HCT116 (cell line): ENCODE data around the gene OPCML. TPM values are rescaled to one million over a fixed set of nuclear protein-coding genes. Genes with fewer than 3 reads are reported as not detected.

Source experiments
- ATAC-seq: fragments of 200-7000 bp; cut with Tn5 transposase; 2 replicates; pipeline ENCODE4 v1.9.1; 2020; ENCODE audit warnings: mild to moderate bottlenecking, moderate library complexity
- BruUV-seq: library from RNA; stranded (reverse); fragments of 400-500 nt; replicated peaks from 2 replicates; lab custom pipeline; 2021; lab: Mats Ljungman, UMichigan
- CTCF ChIA-PET: fragments of 300-600 bp; sonication (Branson Sonifier 250); formaldehyde crosslinking; loops from one replicate; lab custom pipeline; 2021; ENCODE audit warnings: antibody characterized with exemption; lab: Charles Lee
- POLR2A ChIA-PET: fragments of 300-600, 350-600 bp; sonication (Branson Sonifier 250); formaldehyde crosslinking; loops from one replicate; lab custom pipeline; 2021; ENCODE audit warnings: antibody characterized with exemption; lab: Charles Lee
- RAD21 ChIA-PET, 2 experiments: fragments of 300-600 bp; sonication (Branson Sonifier 250); formaldehyde crosslinking; loops; one replicate each; lab custom pipeline; 2023; ENCODE audit warnings: low total read pairs in 2 of 2; ENCODE audit not compliant: uncharacterized antibody in 2 of 2, unreplicated experiment in 2 of 2, low non-redundant PET in 1 of 2; lab: Charles Lee
- DNase-seq: peaks from one replicate; pipeline ENCODE4 v3.0.0-alpha.2; 2010; ENCODE audit warnings: low read depth, low spot score
- H2AFZ ChIP-seq: fragments of 200-600 bp; shearing (Covaris generic), sonication (generic); 2 replicates; pipeline ENCODE4 v1.6.1; 2017; ENCODE audit warnings: low read depth, mixed run types, mixed read lengths, antibody characterized with exemption, low read length; ENCODE audit not compliant: poor library complexity, severe bottlenecking
- H3K27ac ChIP-seq: 2 replicates; pipeline ENCODE4 v1.5.1; 2012; ENCODE audit warnings: low read depth, low read length
- H3K27me3 ChIP-seq: fragments of 200-600 bp; sonication (generic); 2 replicates; pipeline ENCODE4 v1.6.1; 2016; ENCODE audit warnings: mixed run types, low read length, mixed read lengths; ENCODE audit not compliant: insufficient read depth
- H3K36me3 ChIP-seq, 2 experiments: fragments of 200-500 bp in 1 of 2; fragments of 200-600 bp in 1 of 2; sonication (Bioruptor generic) in 1 of 2; sonication (generic) in 1 of 2; 2 replicates each; pipeline versions ENCODE4 v1.5.1 to v1.6.1; 2014 to 2016; ENCODE audit warnings: low read length in 2 of 2, inconsistent platforms in 1 of 2, mixed read lengths in 1 of 2, mixed run types in 1 of 2; ENCODE audit not compliant: insufficient read depth in 2 of 2, control insufficient read depth in 1 of 2
- H3K4me1 ChIP-seq, 2 experiments: fragments of 200-600 bp in 1 of 2; sonication (generic) in 1 of 2; 2 replicates each; pipeline versions ENCODE4 v1.5.1 to v1.6.1; 2012 to 2017; ENCODE audit warnings: low read length in 2 of 2, inconsistent platforms in 1 of 2, mild to moderate bottlenecking in 1 of 2, mixed read lengths in 1 of 2, mixed run types in 1 of 2, moderate library complexity in 1 of 2; ENCODE audit not compliant: insufficient read depth in 2 of 2, control insufficient read depth in 1 of 2
- H3K4me2 ChIP-seq: fragments of 200-600 bp; sonication (generic); 2 replicates; pipeline ENCODE4 v1.6.1; 2017; ENCODE audit warnings: mixed run types, low read length, mixed read lengths
- H3K4me3 ChIP-seq, 2 experiments: fragments of 200-600 bp in 1 of 2; sonication (generic) in 1 of 2; replicated peaks in 1 of 2; 2 replicates each; pipeline ENCODE4 v1.5.1; 2011 to 2016; ENCODE audit warnings: low read length in 2 of 2, control low read depth in 1 of 2, low read depth in 1 of 2, mild to moderate bottlenecking in 1 of 2, mixed read lengths in 1 of 2, mixed run types in 1 of 2
- H3K79me2 ChIP-seq: fragments of 200-600 bp; sonication (generic); 2 replicates; pipeline ENCODE4 v1.6.1; 2017; ENCODE audit warnings: mild to moderate bottlenecking, mixed run types, low read length, moderate library complexity, mixed read lengths; ENCODE audit not compliant: insufficient read depth
- H3K9ac ChIP-seq: fragments of 200-600 bp; sonication (generic); 2 replicates; pipeline ENCODE4 v1.6.1; 2016; ENCODE audit warnings: low read length, mixed read lengths
- H3K9me2 ChIP-seq: fragments of 200-600 bp; sonication (generic), shearing (Covaris generic); 2 replicates; pipeline ENCODE4 v1.6.1; 2017; ENCODE audit warnings: mixed run types, mild to moderate bottlenecking, moderate library complexity; ENCODE audit not compliant: insufficient read depth
- H3K9me3 ChIP-seq, 2 experiments: fragments of 200-500 bp in 1 of 2; fragments of 200-600 bp in 1 of 2; sonication (Bioruptor generic) in 1 of 2; sonication (generic) in 1 of 2; 2 replicates each; pipeline ENCODE4 v1.6.1; 2014 to 2017; ENCODE audit warnings: low read length in 2 of 2, mixed read lengths in 2 of 2, inconsistent platforms in 1 of 2, low read depth in 1 of 2, mild to moderate bottlenecking in 1 of 2, mixed run types in 1 of 2, moderate library complexity in 1 of 2; ENCODE audit not compliant: control insufficient read depth in 1 of 2, insufficient read depth in 1 of 2
- H4K20me1 ChIP-seq: fragments of 200-600 bp; sonication (generic), shearing (Covaris generic); 2 replicates; pipeline ENCODE4 v1.6.1; 2017; ENCODE audit warnings: mixed run types, mild to moderate bottlenecking, moderate library complexity; ENCODE audit not compliant: insufficient read depth
- CBX3 ChIP-seq: IDR thresholded peaks from 2 replicates; pipeline ENCODE4 v1.6.1; 2012; ENCODE audit warnings: low read depth
- EGR1 ChIP-seq: IDR thresholded peaks from 2 replicates; pipeline ENCODE4 v1.6.1; 2012; ENCODE audit warnings: low read depth
- ELF1 ChIP-seq: IDR thresholded peaks from 2 replicates; pipeline ENCODE4 v1.6.1; 2012; ENCODE audit warnings: low read depth, borderline replicate concordance
- EZH2 ChIP-seq: fragments of 200-600 bp; sonication (generic); IDR thresholded peaks from 2 replicates; pipeline ENCODE4 v1.6.1; 2017; ENCODE audit warnings: antibody characterized with exemption, mixed run types
- EZH2phosphoT487 ChIP-seq: fragments of 200-600 bp; IDR thresholded peaks from 2 replicates; pipeline ENCODE4 v1.6.1; 2018; ENCODE audit warnings: antibody characterized with exemption, borderline replicate concordance
- FOSL1 ChIP-seq: IDR thresholded peaks from 2 replicates; pipeline ENCODE4 v1.6.1; 2012; ENCODE audit warnings: low read depth
- JUND ChIP-seq: IDR thresholded peaks from 2 replicates; pipeline ENCODE4 v1.6.1; 2012
- POLR2A ChIP-seq: IDR thresholded peaks from 2 replicates; pipeline ENCODE4 v1.7.0; 2011; ENCODE audit warnings: borderline replicate concordance; ENCODE audit not compliant: insufficient read depth, insufficient read length; ENCODE audit errors: extremely low read depth
- POLR2AphosphoS5 ChIP-seq: IDR thresholded peaks from 2 replicates; pipeline ENCODE4 v1.6.1; 2011; ENCODE audit warnings: mild to moderate bottlenecking, low read depth, low read length, moderate library complexity
- RAD21 ChIP-seq: IDR thresholded peaks from 2 replicates; pipeline ENCODE4 v1.6.1; 2012; ENCODE audit warnings: low read depth, mild to moderate bottlenecking
- SIN3A ChIP-seq: IDR thresholded peaks from 2 replicates; pipeline ENCODE4 v1.6.1; 2012; ENCODE audit warnings: low read depth
- SP1 ChIP-seq: IDR thresholded peaks from 2 replicates; pipeline ENCODE4 v1.6.1; 2012; ENCODE audit warnings: low read depth
- SRF ChIP-seq: IDR thresholded peaks from 2 replicates; pipeline ENCODE4 v1.6.1; 2012; ENCODE audit warnings: low read depth
- TCF7L2 ChIP-seq: IDR thresholded peaks from 2 replicates; pipeline ENCODE4 v1.7.0; 2011; ENCODE audit warnings: borderline replicate concordance, inconsistent platforms; ENCODE audit not compliant: insufficient read depth, insufficient read length; ENCODE audit errors: extremely low read depth
- YY1 ChIP-seq: IDR thresholded peaks from 2 replicates; pipeline ENCODE4 v1.6.1; 2011; ENCODE audit warnings: low read length, low read depth, moderate library complexity, mild to moderate bottlenecking; ENCODE audit not compliant: insufficient replicate concordance; ENCODE audit errors: extremely low read depth
- ZFX ChIP-seq: fragments of 450-650 bp; IDR thresholded peaks from 2 replicates; pipeline ENCODE4 v1.6.1; 2017
- intact Hi-C: fragments of 100-400 bp; cut with micrococcal nuclease; formaldehyde crosslinking; loops from 2 replicates; pipeline ENCODE4 v1.10.0; 2022
- total RNA-seq: library from RNA; stranded (reverse); gene quantifications from one replicate; pipeline ENCODE4 v1.2.1, GENCODE V29; 2021; ENCODE audit not compliant: unreplicated experiment
- TF ChIP-seq, protein P1 (sequence below): IDR thresholded peaks from 2 replicates; pipeline ENCODE4 v1.6.1; 2012
- TF ChIP-seq, protein P2 (sequence below): IDR thresholded peaks from 2 replicates; pipeline ENCODE4 v1.6.1; 2012; ENCODE audit warnings: low read depth
- TF ChIP-seq, protein P3 (sequence below): IDR thresholded peaks from 2 replicates; pipeline ENCODE4 v1.6.1; 2011; ENCODE audit warnings: mild to moderate bottlenecking, low read length, moderate library complexity; ENCODE audit not compliant: insufficient replicate concordance; ENCODE audit errors: extremely low read depth
- TF ChIP-seq, protein P4 (sequence below), 3 experiments: fragments of 200-600 bp in 1 of 3; sonication (generic) in 1 of 3; IDR thresholded peaks in 2 of 3; conservative IDR thresholded peaks in 1 of 3; 2 replicates each; pipeline ENCODE4 v1.5.1; 2012 to 2017; ENCODE audit warnings: low read depth in 2 of 3, low read length in 2 of 3, antibody characterized with exemption in 1 of 3, borderline replicate concordance in 1 of 3, control low read depth in 1 of 3, mild to moderate bottlenecking in 1 of 3, mixed read lengths in 1 of 3, mixed run types in 1 of 3, moderate library complexity in 1 of 3; ENCODE audit not compliant: insufficient read depth in 1 of 3

OPCML gene
- total RNA-seq, 1 experiment from 2014 or later: not detected

DNA sequence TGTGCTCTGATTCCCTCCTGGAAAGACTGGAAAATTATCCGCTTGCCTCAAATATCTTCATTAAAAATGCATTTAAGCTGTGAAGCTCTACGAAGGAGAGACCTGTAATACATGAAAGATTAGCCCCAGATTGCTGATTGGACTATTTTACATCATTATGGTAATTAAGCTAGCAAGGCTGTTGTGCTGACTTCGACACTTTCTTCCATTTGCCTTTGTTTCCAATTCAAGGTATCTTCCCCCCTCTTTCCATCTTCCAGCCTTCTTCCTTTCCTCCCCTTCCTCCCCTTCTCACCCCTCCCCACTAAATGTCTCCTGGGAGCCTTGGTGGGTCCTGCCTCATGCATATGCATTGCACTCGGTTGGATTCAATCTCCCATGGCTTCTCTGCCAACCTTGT, 710.8 kb downstream of the OPCML start:
- no peaks in the 10 kb centered on the region for H3K79me2 ChIP-seq
- H2AFZ ChIP-seq: no peak overlapping the region
- BruUV-seq: no TSS peak
- no peaks in the 10 kb centered on the region for H4K20me1 ChIP-seq
- H3K36me3 ChIP-seq: no peaks in the 10 kb centered on the region
- DNase-seq (no peak), ATAC-seq (no peak)
- peaks cover 16 to 30% of the 10 kb centered on the region in 2 experiments; a peak in 2 of 4 replicates for H3K9me3 ChIP-seq
- no peak overlapping the region for H3K9ac ChIP-seq
- H3K4me3 ChIP-seq: no peak overlapping the region
- ChIA-PET POLR2A (no interaction called here), CTCF (no interaction called here), RAD21 (no interaction called here)
- no peak overlapping the region for H3K27ac ChIP-seq
- H3K4me1 ChIP-seq: no peaks in the 10 kb centered on the region
- H3K4me2 ChIP-seq: no peak overlapping the region
- intact Hi-C loops: no loop called here
- H3K27me3 ChIP-seq: no peaks in the 10 kb centered on the region
- TF ChIP-seq TCF7L2 (no peak), EZH2phosphoT487 (no peak), RAD21 (no peak), YY1 (no peak), SP1 (no peak), EGR1 (no peak), SRF (no peak), SIN3A (no peak), CBX3 (no peak), POLR2AphosphoS5 (no peak), ELF1 (no peak), JUND (no peak), EZH2 (no peak), POLR2A (no peak), ZFX (no peak), FOSL1 (no peak)
- TF ChIP-seq, protein P1, sequence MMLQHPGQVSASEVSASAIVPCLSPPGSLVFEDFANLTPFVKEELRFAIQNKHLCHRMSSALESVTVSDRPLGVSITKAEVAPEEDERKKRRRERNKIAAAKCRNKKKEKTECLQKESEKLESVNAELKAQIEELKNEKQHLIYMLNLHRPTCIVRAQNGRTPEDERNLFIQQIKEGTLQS: no peak
- TF ChIP-seq, protein P2, sequence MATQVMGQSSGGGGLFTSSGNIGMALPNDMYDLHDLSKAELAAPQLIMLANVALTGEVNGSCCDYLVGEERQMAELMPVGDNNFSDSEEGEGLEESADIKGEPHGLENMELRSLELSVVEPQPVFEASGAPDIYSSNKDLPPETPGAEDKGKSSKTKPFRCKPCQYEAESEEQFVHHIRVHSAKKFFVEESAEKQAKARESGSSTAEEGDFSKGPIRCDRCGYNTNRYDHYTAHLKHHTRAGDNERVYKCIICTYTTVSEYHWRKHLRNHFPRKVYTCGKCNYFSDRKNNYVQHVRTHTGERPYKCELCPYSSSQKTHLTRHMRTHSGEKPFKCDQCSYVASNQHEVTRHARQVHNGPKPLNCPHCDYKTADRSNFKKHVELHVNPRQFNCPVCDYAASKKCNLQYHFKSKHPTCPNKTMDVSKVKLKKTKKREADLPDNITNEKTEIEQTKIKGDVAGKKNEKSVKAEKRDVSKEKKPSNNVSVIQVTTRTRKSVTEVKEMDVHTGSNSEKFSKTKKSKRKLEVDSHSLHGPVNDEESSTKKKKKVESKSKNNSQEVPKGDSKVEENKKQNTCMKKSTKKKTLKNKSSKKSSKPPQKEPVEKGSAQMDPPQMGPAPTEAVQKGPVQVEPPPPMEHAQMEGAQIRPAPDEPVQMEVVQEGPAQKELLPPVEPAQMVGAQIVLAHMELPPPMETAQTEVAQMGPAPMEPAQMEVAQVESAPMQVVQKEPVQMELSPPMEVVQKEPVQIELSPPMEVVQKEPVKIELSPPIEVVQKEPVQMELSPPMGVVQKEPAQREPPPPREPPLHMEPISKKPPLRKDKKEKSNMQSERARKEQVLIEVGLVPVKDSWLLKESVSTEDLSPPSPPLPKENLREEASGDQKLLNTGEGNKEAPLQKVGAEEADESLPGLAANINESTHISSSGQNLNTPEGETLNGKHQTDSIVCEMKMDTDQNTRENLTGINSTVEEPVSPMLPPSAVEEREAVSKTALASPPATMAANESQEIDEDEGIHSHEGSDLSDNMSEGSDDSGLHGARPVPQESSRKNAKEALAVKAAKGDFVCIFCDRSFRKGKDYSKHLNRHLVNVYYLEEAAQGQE: no peak
- TF ChIP-seq, protein P3, sequence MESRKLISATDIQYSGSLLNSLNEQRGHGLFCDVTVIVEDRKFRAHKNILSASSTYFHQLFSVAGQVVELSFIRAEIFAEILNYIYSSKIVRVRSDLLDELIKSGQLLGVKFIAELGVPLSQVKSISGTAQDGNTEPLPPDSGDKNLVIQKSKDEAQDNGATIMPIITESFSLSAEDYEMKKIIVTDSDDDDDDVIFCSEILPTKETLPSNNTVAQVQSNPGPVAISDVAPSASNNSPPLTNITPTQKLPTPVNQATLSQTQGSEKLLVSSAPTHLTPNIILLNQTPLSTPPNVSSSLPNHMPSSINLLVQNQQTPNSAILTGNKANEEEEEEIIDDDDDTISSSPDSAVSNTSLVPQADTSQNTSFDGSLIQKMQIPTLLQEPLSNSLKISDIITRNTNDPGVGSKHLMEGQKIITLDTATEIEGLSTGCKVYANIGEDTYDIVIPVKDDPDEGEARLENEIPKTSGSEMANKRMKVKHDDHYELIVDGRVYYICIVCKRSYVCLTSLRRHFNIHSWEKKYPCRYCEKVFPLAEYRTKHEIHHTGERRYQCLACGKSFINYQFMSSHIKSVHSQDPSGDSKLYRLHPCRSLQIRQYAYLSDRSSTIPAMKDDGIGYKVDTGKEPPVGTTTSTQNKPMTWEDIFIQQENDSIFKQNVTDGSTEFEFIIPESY: no peak
- TF ChIP-seq, protein P4, sequence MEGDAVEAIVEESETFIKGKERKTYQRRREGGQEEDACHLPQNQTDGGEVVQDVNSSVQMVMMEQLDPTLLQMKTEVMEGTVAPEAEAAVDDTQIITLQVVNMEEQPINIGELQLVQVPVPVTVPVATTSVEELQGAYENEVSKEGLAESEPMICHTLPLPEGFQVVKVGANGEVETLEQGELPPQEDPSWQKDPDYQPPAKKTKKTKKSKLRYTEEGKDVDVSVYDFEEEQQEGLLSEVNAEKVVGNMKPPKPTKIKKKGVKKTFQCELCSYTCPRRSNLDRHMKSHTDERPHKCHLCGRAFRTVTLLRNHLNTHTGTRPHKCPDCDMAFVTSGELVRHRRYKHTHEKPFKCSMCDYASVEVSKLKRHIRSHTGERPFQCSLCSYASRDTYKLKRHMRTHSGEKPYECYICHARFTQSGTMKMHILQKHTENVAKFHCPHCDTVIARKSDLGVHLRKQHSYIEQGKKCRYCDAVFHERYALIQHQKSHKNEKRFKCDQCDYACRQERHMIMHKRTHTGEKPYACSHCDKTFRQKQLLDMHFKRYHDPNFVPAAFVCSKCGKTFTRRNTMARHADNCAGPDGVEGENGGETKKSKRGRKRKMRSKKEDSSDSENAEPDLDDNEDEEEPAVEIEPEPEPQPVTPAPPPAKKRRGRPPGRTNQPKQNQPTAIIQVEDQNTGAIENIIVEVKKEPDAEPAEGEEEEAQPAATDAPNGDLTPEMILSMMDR (IDR thresholded peaks at IDR 0.05 in 2 of 3, conservative IDR thresholded peaks at IDR 0.05 in 1 of 3; ENCODE audit: borderline replicate concordance in 1 of 3, insufficient read depth in 1 of 3, low read depth in 2 of 3, low read length in 2 of 3): no peak
- no peaks in the 10 kb centered on the region for H3K9me2 ChIP-seq
